ENCODE measurements around the gene PRKD2.
"Not testable (repeated sequence)": the region's sequence is repeated elsewhere in the genome, so short reads cannot be mapped to it uniquely, and the experiment has no call there.

The PRKD2 gene

GRCh38 chr19:46631481-46631880 is 85.4 kb downstream of the PRKD2 start:
- in situ Hi-C loops (cut with MboI; ENCODE audit: low sequenced_read_pairs, unreplicated experiment): no loop called here
- no peak for DNase-seq (ENCODE audit: low spot score)
- no peak for TF ChIP-seq CTCF (IDR thresholded peaks at IDR 0.05; ENCODE audit: borderline replicate concordance, control extremely low read depth, extremely low read depth, insufficient read depth, missing control alignments)

GRCh38 chr19:46630586-46631205 is 86.2 kb downstream of the PRKD2 start:
- DNase-seq (ENCODE audit: low spot score): no peak
- in situ Hi-C loops (cut with MboI; ENCODE audit: low sequenced_read_pairs, unreplicated experiment): no loop called here
- no peak for TF ChIP-seq CTCF (IDR thresholded peaks at IDR 0.05; ENCODE audit: borderline replicate concordance, control extremely low read depth, extremely low read depth, insufficient read depth, missing control alignments)

- in situ Hi-C loops (cut with MboI; ENCODE audit: low sequenced_read_pairs, unreplicated experiment): no loop called here
- TF ChIP-seq CTCF (IDR thresholded peaks at IDR 0.05; ENCODE audit: borderline replicate concordance, control extremely low read depth, extremely low read depth, insufficient read depth, missing control alignments): no peak
- no peak for DNase-seq (ENCODE audit: low spot score)
Observed at GRCh38 chr19:46629546-46630025, 87.3 kb downstream of the PRKD2 start.

- in situ Hi-C loops (cut with MboI; ENCODE audit: low sequenced_read_pairs, unreplicated experiment); DNase-seq (ENCODE audit: low spot score): not testable (repeated sequence)
Observed at GRCh38 chr19:46628970-46629369, 87.9 kb downstream of the PRKD2 start.

- no peak for DNase-seq (ENCODE audit: low spot score)
- no peak for TF ChIP-seq CTCF (IDR thresholded peaks at IDR 0.05; ENCODE audit: borderline replicate concordance, control extremely low read depth, extremely low read depth, insufficient read depth, missing control alignments)
- in situ Hi-C loops (cut with MboI; ENCODE audit: low sequenced_read_pairs, unreplicated experiment): no loop called here
Observed at GRCh38 chr19:46626446-46626845, 90.5 kb downstream of the PRKD2 start.

GRCh38 chr19:46625731-46626130 is 91.2 kb downstream of the PRKD2 start:
- no peak for DNase-seq (ENCODE audit: low spot score)
- in situ Hi-C loops (cut with MboI; ENCODE audit: low sequenced_read_pairs, unreplicated experiment): no loop called here
- no peak for TF ChIP-seq CTCF (IDR thresholded peaks at IDR 0.05; ENCODE audit: borderline replicate concordance, control extremely low read depth, extremely low read depth, insufficient read depth, missing control alignments)

- no peak for TF ChIP-seq CTCF (IDR thresholded peaks at IDR 0.05; ENCODE audit: borderline replicate concordance, control extremely low read depth, extremely low read depth, insufficient read depth, missing control alignments)
- DNase-seq (ENCODE audit: low spot score): peak; percentile 72
- in situ Hi-C loops (cut with MboI; ENCODE audit: low sequenced_read_pairs, unreplicated experiment): no loop called here
Observed at GRCh38 chr19:46624958-46625661, 91.8 kb downstream of the PRKD2 start, which contains the start of gene PTGIR. PTGIR (minus strand) TSS chr19:46625089; CDS start chr19:46624225, 864 bp downstream.
